SH-SY5Y (cell line): ENCODE data around the gene DDX25.

Experiments
- GATA2 ChIP-seq: IDR thresholded peaks from 2 replicates; pipeline ENCODE4 v1.6.1; 2011; ENCODE audit warnings: mild to moderate bottlenecking, low read depth, low read length
- GATA3 ChIP-seq: IDR thresholded peaks from 2 replicates; pipeline ENCODE4 v1.6.1; 2011; ENCODE audit warnings: low read depth, mild to moderate bottlenecking, low read length, moderate library complexity

DNA sequence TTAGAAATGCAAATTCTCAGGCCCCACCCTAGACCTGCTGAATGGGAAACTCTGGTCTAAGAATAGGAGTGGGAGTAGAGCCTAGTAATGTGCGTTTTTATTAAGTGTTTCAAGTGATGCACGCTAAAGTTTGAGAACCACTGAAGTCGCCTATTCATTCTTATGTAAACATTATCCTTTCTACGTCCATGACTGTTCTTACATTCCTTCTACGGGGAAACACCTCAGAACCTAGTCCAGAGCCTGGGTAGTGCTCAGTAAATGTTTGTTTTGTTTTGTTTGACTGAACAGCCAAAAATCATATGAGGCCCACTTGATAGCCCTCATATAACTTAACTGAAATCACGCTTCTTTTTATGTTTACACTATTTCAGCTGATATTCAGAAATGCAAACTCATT lies 71.3 kb downstream of the DDX25 start:
- no peak for TF ChIP-seq GATA2
- TF ChIP-seq GATA3: no peak
